Dermis blood vessel endothelial cell (primary cell): ENCODE measurements around the gene R3HDM4. TPM values are rescaled to one million over a fixed set of nuclear protein-coding genes. Genes with fewer than 3 reads are reported as not detected.
"Not testable (repeated sequence)": the region's sequence is repeated elsewhere in the genome, so short reads cannot be mapped to it uniquely, and the experiment has no call there.

Experiments
- DNase-seq: peaks from one replicate; pipeline ENCODE4 v3.0.0; 2010
- total RNA-seq: library from RNA; depleted of rRNA; stranded (reverse); fragments of >200 nt; gene quantifications from 2 replicates; pipeline ENCODE4 v1.2.3, GENCODE V29; 2014

R3HDM4 gene
- total RNA-seq = 36.9 and 47.0 TPM in 2 replicates

DNA sequence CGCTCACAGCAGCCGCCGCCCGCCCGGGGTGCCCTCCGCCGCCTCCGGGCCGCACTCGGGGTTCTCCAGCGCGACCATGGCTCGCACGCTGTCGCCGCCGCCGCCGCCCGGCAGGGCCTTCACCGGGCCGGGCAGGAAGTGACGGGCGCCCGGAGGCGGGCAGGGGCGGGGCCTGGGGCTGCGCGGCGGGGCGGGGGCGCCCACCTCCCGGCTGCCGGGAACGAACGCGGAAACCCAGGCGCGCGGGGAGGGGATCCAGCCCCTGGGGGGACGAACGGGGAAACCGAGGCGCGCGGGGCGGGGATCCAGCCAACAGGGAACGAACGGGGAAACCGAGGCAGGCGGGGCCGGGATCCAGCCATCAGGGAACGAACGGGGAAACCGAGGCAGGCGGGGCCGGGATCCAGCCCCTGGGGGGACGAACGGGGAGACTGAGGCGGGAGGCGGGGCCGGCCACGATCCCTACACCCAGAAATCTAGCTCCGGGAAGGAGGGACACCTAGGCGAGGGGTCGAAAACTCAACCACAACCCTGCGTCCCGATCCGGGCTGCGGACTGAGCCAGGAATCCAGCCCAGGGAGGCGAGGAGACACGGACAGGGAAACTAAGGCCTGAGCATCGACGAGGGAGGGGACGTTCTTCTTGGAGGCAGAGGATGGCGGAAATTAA lies at the start of gene R3HDM4:
Gene R3HDM4 (minus strand): TSS at position 140 of the 669 bp plus-strand sequence. CDS start 62 bp downstream, at position 78.
- DNase-seq = peak; percentile 72

- no peak for DNase-seq
These were observed 49.0 kb upstream of the R3HDM4 start for GRCh38 chr19:961866-962620.

- DNase-seq = no peak
These were observed 47.6 kb upstream of the R3HDM4 start for GRCh38 chr19:960601-960938.

DNA sequence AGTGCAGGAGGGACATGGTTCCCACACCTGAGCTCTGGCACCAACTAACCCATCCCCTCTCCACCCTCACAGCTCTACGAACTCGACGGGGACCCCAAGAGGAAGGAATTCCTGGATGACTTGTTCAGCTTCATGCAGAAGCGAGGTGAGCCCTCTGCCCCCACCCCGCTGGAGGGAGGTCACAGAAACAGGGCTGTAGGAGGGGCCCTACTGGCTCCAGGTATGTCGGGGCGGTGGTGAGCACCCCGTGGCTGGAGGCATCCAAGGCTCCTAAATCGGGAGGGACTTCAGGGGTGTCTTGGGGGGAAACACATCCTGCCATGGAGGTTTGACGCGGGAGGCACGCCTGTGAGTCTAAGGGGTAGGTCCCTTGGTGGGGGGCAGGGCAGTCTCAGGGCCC lies 47.0 kb upstream of the R3HDM4 start:
- no peak for DNase-seq

GRCh38 chr19:958967-959855 lies 46.2 kb upstream of the R3HDM4 start:
- no peak for DNase-seq

DNA sequence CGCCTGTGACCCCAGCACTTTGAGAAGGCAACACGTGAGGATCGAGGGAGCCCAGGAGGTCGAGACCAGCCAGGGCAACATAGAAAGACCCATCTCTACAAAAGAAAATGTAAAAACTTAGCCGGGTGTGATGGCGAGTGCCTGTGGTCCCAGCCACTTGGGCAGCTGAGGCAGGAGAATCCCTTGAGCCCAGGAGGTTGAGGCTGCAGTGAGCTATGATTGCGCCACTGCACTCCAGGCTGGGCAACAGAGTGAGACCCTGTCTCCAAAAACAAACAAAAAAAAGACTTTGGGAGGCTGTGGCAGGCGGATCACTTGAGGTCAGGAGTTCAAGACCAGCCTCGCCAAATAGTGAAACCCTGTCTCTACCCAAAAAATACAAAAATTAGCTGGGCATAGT lies 44.6 kb upstream of the R3HDM4 start:
- DNase-seq = not testable (repeated sequence)

DNA sequence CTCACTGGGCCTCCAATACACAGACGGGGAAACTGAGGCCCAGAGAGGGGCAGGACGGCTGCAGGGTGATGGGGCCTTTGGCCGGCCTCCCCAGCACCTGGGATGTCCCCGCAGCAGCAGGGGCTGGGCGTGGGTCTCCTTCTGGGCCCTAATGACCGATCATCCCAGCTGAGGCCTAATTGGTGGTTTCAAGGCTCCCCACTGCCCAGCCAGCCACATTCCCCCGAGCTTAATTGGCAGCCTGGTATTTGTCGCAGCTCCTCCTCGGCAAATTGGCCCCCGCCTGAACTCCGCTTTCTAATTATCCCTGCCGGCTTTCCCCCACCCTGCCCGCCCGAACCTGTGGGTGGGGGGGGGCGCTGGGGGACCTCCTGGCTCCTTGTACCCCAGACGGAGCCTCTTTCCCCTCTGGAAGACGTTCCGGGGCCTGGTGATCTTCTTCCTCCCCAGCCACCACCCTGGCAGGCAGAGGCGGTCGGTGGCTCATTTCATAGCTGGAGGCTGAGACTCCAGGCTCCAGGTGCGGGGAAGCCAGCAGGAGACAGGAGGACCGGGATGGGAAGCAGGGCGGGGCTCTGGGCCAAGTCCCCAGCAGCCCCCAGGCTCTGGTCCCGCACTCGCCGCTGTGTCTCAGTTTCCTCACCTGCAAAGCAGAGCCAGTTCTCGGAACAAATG lies 43.9 kb upstream of the R3HDM4 start:
- DNase-seq = no peak

DNA sequence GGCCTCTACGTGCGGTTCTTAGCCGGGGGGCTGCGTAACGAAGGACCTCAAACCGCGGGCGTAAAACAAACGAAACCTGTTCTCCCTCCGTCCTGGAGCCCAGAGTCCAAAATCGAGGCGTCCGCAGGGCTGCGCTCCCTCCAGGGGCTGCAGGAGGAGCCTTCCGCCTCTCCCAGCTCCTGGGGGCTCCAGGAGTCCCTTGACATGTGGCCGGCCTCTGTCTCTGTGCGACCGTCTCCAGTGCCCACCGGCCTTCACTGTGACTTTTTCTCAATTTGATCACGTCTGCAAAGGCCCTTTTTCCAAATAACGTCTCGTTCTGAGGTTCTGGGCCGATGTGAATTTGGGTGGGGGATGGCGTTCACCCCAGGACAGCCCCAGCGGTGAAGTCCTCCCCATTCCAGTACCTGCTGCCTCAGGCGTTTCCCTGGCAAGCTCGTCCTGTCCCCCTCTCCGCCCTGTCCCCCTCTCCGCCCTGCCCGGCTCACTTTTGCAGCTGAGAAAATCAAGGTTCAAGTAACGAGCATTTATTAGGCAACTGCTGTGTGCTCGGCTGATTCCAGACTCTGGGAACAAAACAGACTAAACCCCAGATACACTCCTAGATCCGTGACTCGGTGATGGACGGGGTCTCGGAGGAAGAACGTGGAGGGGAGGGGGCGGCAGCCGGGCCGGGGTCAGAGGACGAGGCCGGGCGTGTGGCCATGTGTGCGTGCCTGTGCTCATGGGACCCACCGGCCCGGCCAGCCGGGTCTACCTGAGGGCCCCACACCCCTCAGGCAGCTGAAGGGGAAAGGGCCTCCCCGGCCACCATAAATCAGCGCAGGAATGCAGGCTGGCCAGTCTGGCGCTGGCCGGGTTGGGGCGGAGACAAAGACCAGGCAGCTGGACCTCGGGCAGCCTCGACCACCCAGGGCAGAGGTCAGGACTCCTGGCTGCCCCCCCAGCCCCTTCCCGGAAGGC lies 43.1 kb upstream of the R3HDM4 start:
- DNase-seq = no peak

DNA sequence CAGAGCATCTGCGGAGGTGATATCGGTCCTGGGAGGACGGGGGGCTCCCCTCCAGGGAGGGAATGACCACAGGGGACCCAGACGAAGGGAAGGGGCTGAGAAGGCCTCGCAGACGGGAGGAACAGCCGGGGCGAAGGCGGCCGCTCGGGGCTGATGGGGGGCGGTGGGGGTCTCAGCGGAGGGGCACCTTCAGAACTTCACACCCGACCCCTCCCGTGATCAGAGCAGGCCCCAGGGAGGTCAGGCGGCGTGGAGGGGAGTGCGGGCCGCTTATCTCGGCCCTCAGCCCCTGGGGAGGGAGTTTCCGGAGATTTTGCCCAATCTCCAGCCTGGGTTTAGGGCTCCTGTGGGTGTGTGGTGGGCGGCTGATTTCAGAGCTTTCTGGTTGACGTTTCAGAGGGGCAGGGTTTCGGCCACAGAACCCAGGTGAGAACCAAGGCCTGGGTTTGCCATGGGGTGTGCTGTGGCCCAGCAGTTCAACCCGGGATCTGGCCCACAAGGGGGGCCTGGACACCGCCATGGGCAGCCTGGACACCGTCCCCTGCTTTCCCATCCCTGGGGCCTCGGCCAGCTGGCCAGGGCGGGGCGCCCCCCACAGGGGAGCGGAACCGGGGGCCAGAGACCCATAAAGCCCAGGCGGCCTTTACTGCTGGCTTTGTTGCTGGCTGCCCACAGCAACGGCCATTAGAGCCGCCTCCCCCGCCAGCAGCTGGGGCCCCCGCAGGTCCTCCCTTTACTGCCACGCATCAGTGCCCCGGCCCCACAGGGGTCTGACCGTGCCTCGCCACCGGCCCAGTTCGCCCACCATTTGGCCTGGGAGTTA lies 41.9 kb upstream of the R3HDM4 start:
- no peak for DNase-seq

- no peak for DNase-seq
These were observed 41.3 kb upstream of the R3HDM4 start for GRCh38 chr19:954272-954671.

GRCh38 chr19:953445-954271 lies 40.6 kb upstream of the R3HDM4 start:
- no peak for DNase-seq

- DNase-seq = no peak
These were observed 39.8 kb upstream of the R3HDM4 start for GRCh38 chr19:952680-953444.

DNA sequence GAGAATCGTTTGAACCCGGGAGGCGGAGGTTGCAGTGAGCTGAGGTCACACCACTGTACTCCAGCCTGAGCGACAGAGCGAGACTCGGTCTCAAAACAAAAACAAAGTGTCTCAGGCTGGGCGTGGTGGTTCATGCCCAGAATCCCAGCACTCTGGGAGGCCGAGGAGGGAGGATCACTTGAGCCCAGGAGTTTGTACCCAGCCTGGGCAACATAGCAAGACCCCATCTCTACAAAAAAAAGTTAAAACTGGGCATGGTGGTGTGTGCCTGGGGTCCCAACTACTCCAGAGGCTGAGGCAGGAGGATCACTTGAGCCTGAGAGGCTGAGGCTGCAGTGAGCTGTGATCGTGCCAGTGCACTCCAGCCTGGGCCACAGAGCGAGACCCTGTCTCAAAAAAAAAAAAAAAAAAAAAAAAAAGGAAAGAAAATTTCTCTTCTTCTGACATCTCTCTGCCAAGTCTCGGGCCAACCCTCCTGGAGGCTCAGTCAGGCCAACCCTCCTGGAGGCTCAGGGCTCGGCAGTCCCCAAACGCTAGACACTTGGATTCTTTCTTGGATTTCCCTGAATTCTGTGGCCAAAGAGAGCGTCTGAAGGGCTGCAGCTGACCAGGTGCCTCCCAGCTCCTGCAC lies 39.1 kb upstream of the R3HDM4 start:
- no peak for DNase-seq

DNA sequence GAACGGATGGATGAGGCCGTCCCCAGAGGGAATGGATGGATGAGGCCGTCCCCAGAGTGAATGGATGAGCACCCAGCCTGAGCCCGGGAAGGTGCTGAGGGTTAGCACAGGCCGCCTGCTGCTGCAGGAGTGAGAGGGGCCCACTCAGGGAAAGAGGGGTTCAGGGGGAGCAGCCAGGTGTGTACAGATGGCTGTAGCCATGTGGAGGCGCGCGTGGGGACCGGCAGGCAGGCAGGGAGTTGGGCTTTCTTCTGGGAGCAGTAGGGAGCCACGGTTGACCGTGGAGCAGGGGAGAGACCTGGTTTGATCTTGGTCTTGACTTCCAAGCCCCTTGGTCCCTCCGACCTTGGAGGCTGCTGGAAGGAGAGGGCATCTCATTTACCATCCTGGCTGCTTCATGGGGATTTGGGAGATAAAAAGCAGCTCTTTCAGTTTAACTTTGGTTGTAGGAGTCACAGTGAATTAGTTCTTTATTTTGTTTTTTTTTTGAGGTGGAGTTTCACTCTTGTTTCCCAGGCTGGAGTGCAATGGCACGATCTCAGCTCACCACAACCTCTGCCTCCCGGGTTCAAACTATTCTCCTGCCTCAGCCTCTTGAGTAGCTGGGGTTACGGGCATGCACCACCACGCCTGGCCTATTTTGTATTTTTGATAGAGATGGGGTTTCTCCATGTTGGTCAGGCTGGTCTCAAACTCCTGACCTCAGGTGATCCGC lies 37.5 kb upstream of the R3HDM4 start:
- no peak for DNase-seq

DNA sequence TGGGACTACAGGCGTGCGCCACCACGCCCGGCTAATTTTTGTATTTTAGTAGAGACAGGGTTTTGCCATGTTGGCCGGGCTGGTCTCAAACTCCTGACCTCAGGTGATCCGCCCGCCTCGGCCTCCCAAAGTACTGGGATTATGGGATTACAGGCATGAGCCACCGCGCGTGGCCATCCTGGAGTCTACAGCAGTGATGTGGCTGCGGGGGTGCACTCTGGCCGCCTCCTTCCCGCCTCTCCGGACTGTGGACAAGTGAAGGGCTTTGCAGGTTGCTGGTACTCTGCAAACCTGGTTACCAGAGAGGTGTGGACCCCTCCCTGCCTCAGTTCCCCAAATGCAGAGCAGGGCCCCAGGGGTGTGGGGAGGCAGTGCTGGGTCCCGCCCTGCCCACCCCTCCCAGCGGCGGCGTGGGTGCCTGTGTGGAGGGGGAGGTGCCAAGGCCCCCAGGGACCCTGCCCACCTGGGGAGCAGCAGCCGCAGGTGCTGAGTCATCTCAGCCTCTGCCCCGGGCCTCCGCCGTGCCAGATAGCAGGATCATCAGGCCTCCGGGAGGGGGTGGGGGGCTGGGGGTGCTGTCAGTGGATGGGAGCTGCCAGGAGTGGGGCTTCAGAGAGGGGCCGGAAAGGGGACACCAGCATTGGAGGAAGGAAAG lies 36.0 kb upstream of the R3HDM4 start:
- no peak for DNase-seq

GRCh38 chr19:947707-948539 lies 34.9 kb upstream of the R3HDM4 start:
- no peak for DNase-seq
